Measurements from ENCODE around the gene DYNLT2B. TPM values are rescaled to one million over a fixed set of nuclear protein-coding genes. Genes with fewer than 3 reads are reported as not detected.

DYNLT2B gene
- total and polyA plus RNA-seq, 4 donors = 2.5 to 22.4 (median 13.7) TPM

GRCh38 chr3:196339044-196339443 is 21.0 kb upstream of the DYNLT2B start:
- no peak for TF ChIP-seq CTCF (IDR thresholded peaks at IDR 0.05; ENCODE audit: control extremely low read depth, extremely low read depth)
- 88 to 92% methylated on average over 6 of the region's 6 CpGs for WGBS, 2 donors
- Histone ChIP-seq H3K9ac (ENCODE audit: insufficient read depth in 1 of 2, low read length in 2 of 2) (no peak overlapping the region), H3K9me3 (ENCODE audit: control insufficient read depth in 4 of 4, insufficient read depth in 3 of 4, low read length in 3 of 4) (peaks cover 0 to 4% (median 1%) of the 10 kb centered on the region in 4 donors), H3K4me1 (ENCODE audit: control insufficient read depth in 5 of 5, insufficient read depth in 5 of 5, low read length in 5 of 5) (no peaks in the 10 kb centered on the region), H3K4me3 (no peak overlapping the region), H3K36me3 (ENCODE audit: control insufficient read depth in 4 of 4, insufficient read depth in 4 of 4, low read length in 4 of 4) (no peaks in the 10 kb centered on the region), H3K27me3 (ENCODE audit: control insufficient read depth in 3 of 3, insufficient read depth in 3 of 3, low read length in 2 of 3) (no peaks in the 10 kb centered on the region), H3K27ac (ENCODE audit: low read depth in 1 of 2, low read length in 1 of 2) (no peak overlapping the region)
- DNase-seq = no peak
- ATAC-seq (ENCODE audit: insufficient read depth, low FRiP score) = no peak

- H3K4me1 ChIP-seq (ENCODE audit: control insufficient read depth in 5 of 5, insufficient read depth in 5 of 5, low read length in 5 of 5) = no peaks in the 10 kb centered on the region
- H3K27ac ChIP-seq (ENCODE audit: low read depth in 1 of 2, low read length in 1 of 2) = no peak overlapping the region
- H3K4me3 ChIP-seq = no peak overlapping the region
- H3K27me3 ChIP-seq (ENCODE audit: control insufficient read depth in 3 of 3, insufficient read depth in 3 of 3, low read length in 2 of 3) = no peaks in the 10 kb centered on the region
- no peak for TF ChIP-seq CTCF (IDR thresholded peaks at IDR 0.05; ENCODE audit: control extremely low read depth, extremely low read depth)
- no peak overlapping the region for H3K9ac ChIP-seq (ENCODE audit: insufficient read depth in 1 of 2, low read length in 2 of 2)
- WGBS, 2 donors = 77 to 84% methylated on average over 17 of the region's 17 CpGs
- peaks cover 0 to 4% (median 1%) of the 10 kb centered on the region in 4 donors for H3K9me3 ChIP-seq (ENCODE audit: control insufficient read depth in 4 of 4, insufficient read depth in 3 of 4, low read length in 3 of 4)
- no peaks in the 10 kb centered on the region for H3K36me3 ChIP-seq (ENCODE audit: control insufficient read depth in 4 of 4, insufficient read depth in 4 of 4, low read length in 4 of 4)
- no peak for ATAC-seq (ENCODE audit: insufficient read depth, low FRiP score)
- DNase-seq = no peak
Observed at GRCh38 chr3:196336319-196337145, 18.5 kb upstream of the DYNLT2B start.

DNA sequence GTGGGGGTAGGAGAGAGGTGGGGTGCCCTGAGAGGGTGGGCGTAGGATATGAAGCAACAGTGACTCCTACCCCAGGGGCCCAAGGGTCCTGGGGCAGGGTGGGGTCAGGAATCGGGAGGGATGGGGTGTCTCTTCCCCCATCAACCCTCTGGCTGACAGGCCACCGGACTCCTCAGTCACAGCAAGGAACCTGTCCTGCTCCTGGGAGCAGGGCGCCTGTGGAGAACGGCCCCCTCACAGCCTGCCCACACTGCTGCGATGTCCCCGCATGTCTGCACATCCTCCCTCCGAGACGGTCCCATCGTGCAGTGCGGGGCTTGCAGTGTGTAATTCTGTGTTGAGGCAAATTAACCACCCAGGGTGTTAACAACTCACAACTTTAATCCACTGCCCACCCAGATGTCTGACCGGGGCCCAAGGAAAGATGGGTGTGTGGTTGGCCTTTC is 17.5 kb upstream of the DYNLT2B start:
- Histone ChIP-seq H3K27me3 (ENCODE audit: control insufficient read depth in 3 of 3, insufficient read depth in 3 of 3, low read length in 2 of 3) (no peaks in the 10 kb centered on the region), H3K4me3 (no peak overlapping the region), H3K27ac (ENCODE audit: low read depth in 1 of 2, low read length in 1 of 2) (no peak overlapping the region), H3K9me3 (ENCODE audit: control insufficient read depth in 4 of 4, insufficient read depth in 3 of 4, low read length in 3 of 4) (peaks cover 0 to 4% (median 1%) of the 10 kb centered on the region in 4 donors), H3K4me1 (ENCODE audit: control insufficient read depth in 5 of 5, insufficient read depth in 5 of 5, low read length in 5 of 5) (no peaks in the 10 kb centered on the region), H3K9ac (ENCODE audit: insufficient read depth in 1 of 2, low read length in 2 of 2) (no peak overlapping the region), H3K36me3 (ENCODE audit: control insufficient read depth in 4 of 4, insufficient read depth in 4 of 4, low read length in 4 of 4) (no peaks in the 10 kb centered on the region)
- DNase-seq (no peak), ATAC-seq (ENCODE audit: insufficient read depth, low FRiP score) (no peak)
- WGBS, 2 donors = 75 to 87% methylated on average over 11 to 12 of the region's 12 CpGs
- no peak for TF ChIP-seq CTCF (IDR thresholded peaks at IDR 0.05; ENCODE audit: control extremely low read depth, extremely low read depth)
